Aorta (tissue), 5 donors: Measurements from ENCODE around the gene TOGARAM2. TPM values are rescaled to one million over a fixed set of nuclear protein-coding genes. Genes with fewer than 3 reads are reported as not detected.

Experiments used
- ATAC-seq: fragments of 200-7000 bp; cut with Tn5 transposase; one replicate; pipeline ENCODE4 v1.9.1; 2022; ENCODE audit warnings: moderate library complexity; ENCODE audit not compliant: low FRiP score
- DNase-seq, 2 donors: peaks; one replicate each; pipeline ENCODE4 v3.0.0-alpha.2; 2020
- H3K27ac ChIP-seq, 2 donors: one replicate each; pipeline ENCODE4 v1.5.1; 2013; ENCODE audit warnings: low read length in 2 of 2, mild to moderate bottlenecking in 2 of 2, moderate library complexity in 2 of 2, control low read depth in 1 of 2, inconsistent platforms in 1 of 2, low read depth in 1 of 2
- H3K27me3 ChIP-seq, 2 donors: one replicate each; pipeline ENCODE4 v1.6.1; 2013; ENCODE audit warnings: control low read depth in 1 of 2, low read length in 1 of 2, mild to moderate bottlenecking in 1 of 2, moderate library complexity in 1 of 2; ENCODE audit not compliant: insufficient read depth in 2 of 2, control insufficient read depth in 1 of 2
- H3K36me3 ChIP-seq, 2 donors: one replicate each; pipeline ENCODE4 v1.6.1; 2013; ENCODE audit warnings: control low read depth in 1 of 2, low read length in 1 of 2, mild to moderate bottlenecking in 1 of 2; ENCODE audit not compliant: insufficient read depth in 2 of 2, control insufficient read depth in 1 of 2
- H3K4me1 ChIP-seq, 2 donors: one replicate each; pipeline ENCODE4 v1.6.1; 2013; ENCODE audit warnings: low read length in 2 of 2, control low read depth in 1 of 2, mild to moderate bottlenecking in 1 of 2, moderate library complexity in 1 of 2; ENCODE audit not compliant: insufficient read depth in 2 of 2, control insufficient read depth in 1 of 2
- H3K4me3 ChIP-seq, 2 donors: one replicate each; pipeline ENCODE4 v1.5.1; 2013; ENCODE audit warnings: low read length in 2 of 2, control low read depth in 1 of 2, mild to moderate bottlenecking in 1 of 2
- H3K9me3 ChIP-seq: one replicate; pipeline ENCODE4 v1.6.1; 2013; ENCODE audit warnings: mild to moderate bottlenecking, low read length; ENCODE audit not compliant: control insufficient read depth
- WGBS, 2 donors: extraction: QIAGEN DNeasy Blood & Tissue Kit; methylation state at CpG; one replicate each; pipeline ENCODE4 v1.1.7; 2013; 5-methylcytosine and 5-hydroxymethylcytosine counted together
- intact Hi-C, 2 donors: fragments of 100-400 bp; cut with DNase I; formaldehyde crosslinking; loops; one replicate each; pipeline versions ENCODE4 v1.14.2 to v1.15.0; 2022
- polyA plus RNA-seq, 2 donors: library from polyadenylated mRNA; stranded (reverse); fragments of 200-250 nt; gene quantifications; one replicate each; pipeline ENCODE4 v1.2.3, GENCODE V29; 2013
- total RNA-seq, 2 donors: library from RNA; stranded (reverse); fragmentation: NEBNext Ultra II Directional; extraction: Animal tissue kit (Norgen Biotek cat#: 25700); gene quantifications; one replicate each; pipeline ENCODE4 v1.2.1, GENCODE V29; 2021
- donor health status: healthy with polysubstance abuse.
- donor health status: Bipolar disorder and iron deficiency.
- donor health status: DM: no; HTN: no; CAD: no.
- donor health status: DM: no; HTN: no; CAD: no.
- donor health status: DM: yes; HTN: yes; CAD: no.

TOGARAM2 gene
- total and polyA plus RNA-seq, 4 donors = 0.50 to 2.2 (median 0.71) TPM

- Histone ChIP-seq H3K9me3 (no peaks in the 10 kb centered on the region), H3K27ac (no peak overlapping the region), H3K27me3 (no peaks in the 10 kb centered on the region), H3K36me3 (no peaks in the 10 kb centered on the region), H3K4me3 (no peak overlapping the region), H3K4me1 (no peaks in the 10 kb centered on the region)
- no peak for ATAC-seq
- 91 to 93% methylated on average over 19 of the region's 19 CpGs for WGBS, 2 donors
- intact Hi-C loops = no loop called here
- DNase-seq = no peak
These were observed 36.8 kb downstream of the TOGARAM2 start for GRCh38 chr2:29017716-29018435.

GRCh38 chr2:29021886-29022285 lies 40.8 kb downstream of the TOGARAM2 start:
- H3K27me3 ChIP-seq = no peaks in the 10 kb centered on the region

GRCh38 chr2:29022679-29023078 lies 41.6 kb downstream of the TOGARAM2 start:
- Histone ChIP-seq H3K36me3 (no peaks in the 10 kb centered on the region), H3K27ac (no peak overlapping the region), H3K27me3 (no peaks in the 10 kb centered on the region), H3K4me1 (no peaks in the 10 kb centered on the region), H3K4me3 (no peak overlapping the region), H3K9me3 (no peaks in the 10 kb centered on the region)
- DNase-seq (peak in 1 of 2 donors; percentile 22), ATAC-seq (no peak)
- 43 to 72% methylated on average over 6 of the region's 6 CpGs for WGBS, 2 donors
- intact Hi-C loops = no loop called here

More at GRCh38 chr2:29021886-29022285, 40.8 kb downstream of the TOGARAM2 start:
- DNase-seq = no peak
- H3K9me3 ChIP-seq = no peaks in the 10 kb centered on the region
- no peak overlapping the region for H3K27ac ChIP-seq
- no peaks in the 10 kb centered on the region for H3K36me3 ChIP-seq
- intact Hi-C loops = no loop called here
- H3K4me3 ChIP-seq = no peak overlapping the region
- WGBS, 2 donors = 92 to 93% methylated on average over 11 of the region's 11 CpGs
- no peaks in the 10 kb centered on the region for H3K4me1 ChIP-seq
- ATAC-seq = no peak

GRCh38 chr2:29023188-29023587 lies 42.1 kb downstream of the TOGARAM2 start:
- DNase-seq (no peak), ATAC-seq (no peak)
- Histone ChIP-seq H3K4me1 (no peaks in the 10 kb centered on the region), H3K27me3 (no peaks in the 10 kb centered on the region), H3K9me3 (no peaks in the 10 kb centered on the region), H3K27ac (no peak overlapping the region), H3K4me3 (no peak overlapping the region), H3K36me3 (no peaks in the 10 kb centered on the region)
- 94 to 96% methylated on average over 4 of the region's 4 CpGs for WGBS, 2 donors
- intact Hi-C loops = no loop called here

GRCh38 chr2:29024882-29025430 lies 43.9 kb downstream of the TOGARAM2 start:
- DNase-seq = no peak
- Histone ChIP-seq H3K27me3 (no peaks in the 10 kb centered on the region), H3K4me3 (no peak overlapping the region), H3K9me3 (no peaks in the 10 kb centered on the region), H3K4me1 (no peaks in the 10 kb centered on the region), H3K36me3 (no peaks in the 10 kb centered on the region), H3K27ac (no peak overlapping the region)
- no peak for ATAC-seq
- intact Hi-C loops = no loop called here
- 92% methylated on average over 4 of the region's 4 CpGs for WGBS, 2 donors

- Histone ChIP-seq H3K4me3 (no peak overlapping the region), H3K36me3 (no peaks in the 10 kb centered on the region), H3K27ac (no peak overlapping the region), H3K9me3 (no peaks in the 10 kb centered on the region), H3K4me1 (no peaks in the 10 kb centered on the region), H3K27me3 (no peaks in the 10 kb centered on the region)
- no peak for ATAC-seq
- intact Hi-C loops = no loop called here
- WGBS, 2 donors = 85 to 86% methylated on average over 3 of the region's 3 CpGs
- DNase-seq = peak in 1 of 2 donors; percentile 24
These were observed 44.6 kb downstream of the TOGARAM2 start for GRCh38 chr2:29025711-29026110.

- ATAC-seq = no peak
These were observed 49.9 kb downstream of the TOGARAM2 start for GRCh38 chr2:29031046-29031445.

GRCh38 chr2:29032189-29032588 lies 51.1 kb downstream of the TOGARAM2 start:
- Histone ChIP-seq H3K4me1 (no peaks in the 10 kb centered on the region), H3K27ac (no peak overlapping the region), H3K27me3 (no peaks in the 10 kb centered on the region), H3K36me3 (no peaks in the 10 kb centered on the region), H3K4me3 (no peak overlapping the region), H3K9me3 (no peaks in the 10 kb centered on the region)
- intact Hi-C loops = no loop called here
- ATAC-seq (no peak), DNase-seq (no peak)
- 95 to 96% methylated on average over 5 of the region's 5 CpGs for WGBS, 2 donors

More at GRCh38 chr2:29031046-29031445, 49.9 kb downstream of the TOGARAM2 start:
- H3K27ac ChIP-seq = no peak overlapping the region
- no peaks in the 10 kb centered on the region for H3K9me3 ChIP-seq
- intact Hi-C loops = no loop called here
- no peak overlapping the region for H3K4me3 ChIP-seq
- H3K27me3 ChIP-seq = no peaks in the 10 kb centered on the region
- no peaks in the 10 kb centered on the region for H3K4me1 ChIP-seq
- DNase-seq = no peak
- no peaks in the 10 kb centered on the region for H3K36me3 ChIP-seq

- Histone ChIP-seq H3K4me1 (no peaks in the 10 kb centered on the region), H3K36me3 (no peaks in the 10 kb centered on the region), H3K4me3 (no peak overlapping the region), H3K9me3 (no peaks in the 10 kb centered on the region), H3K27ac (no peak overlapping the region), H3K27me3 (no peaks in the 10 kb centered on the region)
- intact Hi-C loops = no loop called here
- DNase-seq (no peak), ATAC-seq (no peak)
- WGBS, 2 donors = 69 to 74% methylated on average over 2 of the region's 2 CpGs
These were observed 52.1 kb downstream of the TOGARAM2 start for GRCh38 chr2:29033172-29033571.
